HG02588 (cell line): ENCODE measurements around the gene TTC13.
A peak's percentile ranks its signal among the peaks of the same experiment; 100 is the strongest.

ENCODE experiments used
- ATAC-seq: cut with Tn5 transposase; IDR thresholded peaks from one replicate; pipeline ENCODE4 v1.9.1; 2021; ENCODE audit warnings: mild to moderate bottlenecking, moderate library complexity; ENCODE audit not compliant: unreplicated experiment

Gene TTC13

DNA sequence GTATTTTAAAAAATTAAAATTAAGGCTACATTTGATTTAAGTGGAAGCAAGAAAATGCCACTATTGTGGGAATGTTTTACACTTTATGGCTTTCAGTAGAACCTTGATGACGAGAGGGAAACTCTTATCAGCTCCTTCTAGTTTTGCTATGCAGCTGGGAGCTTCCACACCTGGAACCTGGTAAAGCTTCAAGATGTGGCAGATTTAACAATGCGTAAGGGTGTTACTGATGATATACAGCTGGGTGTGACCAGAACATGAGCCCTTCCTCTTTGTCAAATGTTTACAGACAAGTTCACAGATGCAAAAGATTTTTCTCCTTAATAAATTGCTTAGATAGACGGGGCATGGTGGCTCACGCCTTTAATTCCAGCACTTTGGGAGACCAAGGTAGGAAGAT lies 20.3 kb downstream of the TTC13 start:
- ATAC-seq: no peak

DNA sequence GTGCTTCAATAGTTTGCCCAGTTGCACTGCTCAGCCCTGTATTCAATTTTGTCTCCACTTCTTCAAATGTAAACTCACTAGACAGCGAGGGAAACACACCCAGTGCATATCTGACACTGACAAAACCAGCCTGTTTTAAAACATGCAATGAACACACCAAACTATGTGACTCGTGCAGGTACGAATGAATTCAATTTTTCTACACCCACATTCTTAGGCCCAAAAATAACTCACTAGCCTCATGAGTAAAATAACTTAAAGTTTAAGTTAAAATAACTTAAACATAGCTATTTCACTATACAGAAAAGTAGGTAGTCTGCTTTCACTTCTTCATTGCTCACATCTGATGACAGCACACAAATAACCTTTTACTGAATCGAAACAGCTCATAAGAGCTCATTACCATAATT lies 21.1 kb downstream of the TTC13 start:
- peak; percentile 62 for ATAC-seq

DNA sequence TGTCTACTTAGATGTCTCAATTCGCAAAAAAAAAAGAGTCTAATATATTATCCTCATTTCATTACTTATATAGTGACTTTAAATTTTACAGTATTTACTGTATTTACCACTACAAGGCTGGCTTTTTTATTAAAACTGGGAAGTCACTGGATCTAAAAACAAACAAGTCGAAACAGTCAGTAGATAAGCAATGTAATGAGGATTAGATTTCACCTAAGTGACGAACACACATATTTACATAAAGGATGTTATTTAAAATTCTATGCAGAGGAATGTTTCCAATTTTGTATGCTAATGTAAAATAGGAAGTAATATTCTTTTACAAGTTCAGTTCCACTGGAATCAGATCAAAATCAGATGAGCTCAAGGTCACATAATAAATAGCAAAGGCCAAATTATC lies 28.3 kb downstream of the TTC13 start:
- no peak for ATAC-seq

DNA sequence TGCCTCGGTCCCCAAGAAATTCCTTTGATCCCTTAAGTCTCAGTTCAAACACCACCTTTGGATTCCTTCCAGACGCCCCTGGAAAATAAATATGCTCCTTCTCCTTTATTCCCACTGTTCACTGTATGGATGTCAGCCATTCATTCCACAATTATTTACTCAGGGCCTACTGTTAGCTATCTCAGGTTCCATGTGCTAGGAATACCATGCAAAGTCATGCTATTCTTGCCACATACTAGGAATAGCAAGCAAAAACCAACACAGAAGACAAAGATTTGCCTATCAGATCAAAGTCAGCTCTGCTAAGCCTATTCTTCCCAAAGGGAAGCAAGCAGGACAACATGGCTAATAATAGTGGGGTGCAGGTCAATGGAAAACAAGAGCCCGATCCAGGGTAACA lies 29.8 kb downstream of the TTC13 start:
- ATAC-seq: no peak

DNA sequence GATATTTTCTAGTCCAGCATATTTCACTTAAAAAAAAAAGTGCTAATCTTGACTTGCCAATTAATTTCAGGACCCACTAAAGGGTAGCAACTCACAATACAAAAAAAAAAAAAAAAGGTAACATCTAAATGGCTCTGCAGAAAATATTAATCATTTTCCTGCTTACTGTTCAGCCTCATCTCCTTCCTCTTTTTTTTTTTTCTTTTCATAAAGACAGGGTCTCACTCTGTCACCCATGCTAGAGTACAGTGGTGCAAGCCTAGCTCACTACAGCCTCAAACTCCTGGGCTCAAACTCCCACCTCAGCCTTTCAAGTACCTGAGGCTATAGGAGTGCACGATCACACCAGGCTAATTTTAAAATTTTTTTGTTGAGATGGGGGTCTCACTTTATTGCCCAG lies 30.4 kb downstream of the TTC13 start:
- no peak for ATAC-seq

DNA sequence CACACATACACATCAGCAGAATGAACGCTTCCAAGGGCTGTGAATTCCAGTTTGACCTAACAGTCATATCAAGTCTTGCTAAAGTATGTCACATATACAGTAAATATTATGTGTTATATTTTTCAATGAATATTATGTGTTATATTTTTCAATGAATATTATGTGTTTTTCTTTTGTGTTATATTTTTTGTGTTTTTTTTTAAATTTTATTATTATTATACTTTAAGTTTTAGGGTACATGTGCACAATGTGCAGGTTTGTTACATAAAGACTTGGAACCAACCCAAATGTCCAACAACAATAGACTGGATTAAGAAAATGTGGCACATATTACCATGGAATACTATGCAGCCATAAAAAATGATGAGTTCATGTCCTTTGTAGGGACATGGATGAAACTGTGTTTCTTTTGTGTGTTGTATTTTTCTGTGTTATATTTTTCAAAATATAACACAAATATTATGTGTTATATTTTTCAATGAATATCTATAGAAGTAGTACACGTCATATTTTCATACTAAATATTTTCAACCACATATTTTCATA lies 35.5 kb downstream of the TTC13 start:
- no peak for ATAC-seq

DNA sequence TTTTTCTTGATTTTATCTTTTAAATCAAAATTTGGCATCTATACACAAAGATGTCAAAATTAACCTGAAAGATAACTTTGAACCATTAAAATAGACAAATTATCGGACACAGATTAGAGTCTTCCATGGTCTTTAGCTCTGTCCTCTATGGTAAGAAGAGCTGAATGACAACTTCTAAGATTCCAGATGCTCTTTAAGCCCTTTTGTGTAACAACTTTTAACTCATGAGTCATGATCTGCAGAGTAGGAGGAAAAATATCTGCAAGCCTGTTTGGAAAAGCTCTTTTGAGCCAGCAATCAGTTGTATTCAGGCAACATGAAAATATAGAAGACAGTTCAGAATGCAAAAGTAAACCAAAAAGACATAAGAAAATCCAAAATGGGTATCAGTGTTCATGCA lies 37.8 kb downstream of the TTC13 start:
- no peak for ATAC-seq

DNA sequence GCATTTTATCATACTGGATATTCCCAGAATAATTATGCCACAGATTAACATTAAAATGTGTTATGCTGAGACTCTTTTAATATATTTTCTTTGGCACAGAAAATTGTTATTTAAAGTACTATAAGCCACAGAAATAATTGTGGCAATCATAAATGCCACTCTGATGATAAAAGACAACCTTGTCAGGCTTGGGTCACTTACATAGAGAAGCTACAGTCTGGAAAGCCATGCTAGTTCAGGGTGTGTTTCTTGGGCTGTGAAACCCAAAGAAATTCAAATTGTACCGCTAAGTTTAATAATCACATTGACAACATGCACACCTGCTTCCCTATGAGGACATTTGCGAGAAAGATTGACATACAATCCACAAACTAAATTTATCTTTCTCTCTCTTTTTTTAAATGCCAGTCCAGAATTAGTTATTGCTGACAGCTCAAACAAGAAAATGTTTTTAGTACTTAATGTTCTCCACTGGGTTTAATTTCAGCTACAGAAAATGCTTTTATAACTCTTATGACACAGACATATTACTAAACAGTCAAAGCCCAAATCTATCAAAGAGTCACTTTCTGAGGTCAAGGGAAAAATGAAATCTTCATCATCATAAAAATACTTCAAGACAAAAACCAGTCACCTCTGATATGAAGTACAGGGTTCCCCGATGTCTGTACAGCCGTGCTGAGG lies 38.7 kb downstream of the TTC13 start:
- no peak for ATAC-seq

DNA sequence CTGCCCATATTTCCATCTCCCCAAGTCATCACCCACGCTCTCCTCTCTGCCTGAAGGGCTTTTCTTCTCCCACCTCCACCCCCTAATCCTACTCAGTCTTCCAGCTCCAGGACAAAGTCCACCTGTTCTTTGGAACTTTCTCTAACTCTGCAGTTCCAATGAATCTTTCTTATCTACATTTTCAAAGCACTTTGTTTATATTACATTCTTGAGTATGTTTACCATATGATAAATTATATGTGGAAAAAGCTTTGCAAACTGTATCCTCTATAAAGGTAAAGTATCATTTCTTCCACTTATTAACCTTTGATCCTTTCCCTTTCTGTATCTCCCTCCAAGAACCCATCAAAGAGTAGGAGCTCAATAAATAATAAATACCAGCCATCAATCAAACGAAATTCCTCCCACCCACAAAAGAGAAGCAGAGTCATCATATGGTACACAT lies 39.7 kb downstream of the TTC13 start:
- no peak for ATAC-seq

DNA sequence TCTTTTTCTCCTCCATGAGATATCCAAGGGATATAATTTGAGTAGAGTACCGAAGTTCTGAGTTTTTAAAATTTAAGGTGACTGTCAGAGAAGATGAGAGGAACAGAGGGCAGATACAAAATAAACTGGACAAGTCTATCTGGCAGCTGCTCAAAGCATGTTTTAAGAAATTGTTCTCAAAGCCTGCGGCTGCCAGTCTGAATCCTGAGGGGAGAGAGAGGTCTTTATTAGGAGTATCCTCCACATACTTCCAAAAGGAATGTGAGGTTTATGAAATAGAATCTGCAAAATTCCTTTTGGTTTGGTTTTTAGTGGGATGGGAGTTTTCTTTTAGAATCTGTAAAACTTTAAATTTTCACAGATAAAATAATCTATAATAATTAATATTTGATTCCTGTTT lies 41.3 kb downstream of the TTC13 start:
- no peak for ATAC-seq

DNA sequence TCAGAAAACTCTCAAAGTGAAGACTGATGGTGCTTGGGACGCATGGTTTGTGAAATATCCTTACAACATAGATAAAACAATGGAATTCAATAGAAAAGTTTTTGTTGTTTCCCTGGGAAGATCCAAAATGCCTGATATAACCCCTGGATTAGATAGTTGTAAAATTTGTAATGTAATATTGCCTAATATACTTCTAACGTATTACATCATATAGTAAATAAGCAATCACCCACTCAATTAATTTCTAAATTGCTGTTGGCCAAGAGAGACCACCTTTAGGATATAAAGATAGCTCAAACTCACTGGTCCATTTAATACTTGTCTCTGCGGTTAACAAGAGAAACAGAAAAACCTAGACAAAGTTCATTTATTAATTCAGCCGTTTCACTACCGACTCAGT lies 42.2 kb downstream of the TTC13 start:
- ATAC-seq: no peak

DNA sequence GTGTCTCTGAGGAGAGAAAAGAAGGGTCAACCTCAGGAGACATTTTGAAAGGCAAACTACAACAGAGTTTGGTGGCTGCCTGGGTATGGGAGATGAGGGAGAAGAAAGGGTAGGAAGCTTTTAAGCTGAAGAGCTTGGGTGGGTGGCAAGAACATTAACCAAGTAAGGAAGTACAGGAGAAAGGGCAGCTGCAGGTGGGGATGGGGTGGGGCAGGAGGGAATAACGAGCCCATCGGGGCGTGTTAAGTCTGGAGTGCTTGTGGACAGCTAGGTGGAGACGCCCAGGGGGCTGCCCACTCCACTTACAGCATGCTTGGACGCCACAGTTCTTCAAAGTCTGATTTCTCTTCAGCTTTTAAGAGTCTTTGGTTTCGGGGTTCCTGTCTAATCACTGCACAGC lies 42.8 kb downstream of the TTC13 start:
- no peak for ATAC-seq

DNA sequence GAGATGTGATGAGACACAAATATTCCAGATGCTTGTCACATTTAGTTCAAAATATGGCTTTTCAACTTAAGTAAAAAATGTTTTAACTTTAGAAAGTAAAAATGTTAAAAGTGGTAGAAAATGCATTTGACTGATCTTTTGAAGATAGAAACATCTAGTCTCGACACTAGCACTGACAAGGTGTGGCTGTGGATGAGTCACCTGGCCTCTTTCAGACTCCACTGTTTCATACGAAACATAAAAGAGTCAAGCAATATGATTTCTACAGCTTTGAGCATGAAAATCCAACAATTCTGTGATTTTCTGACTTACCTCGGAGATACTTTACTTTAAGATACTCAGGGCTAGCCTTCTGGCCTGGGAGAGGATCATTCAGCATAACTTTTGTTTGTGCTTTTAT lies 47.7 kb downstream of the TTC13 start:
- ATAC-seq: no peak

DNA sequence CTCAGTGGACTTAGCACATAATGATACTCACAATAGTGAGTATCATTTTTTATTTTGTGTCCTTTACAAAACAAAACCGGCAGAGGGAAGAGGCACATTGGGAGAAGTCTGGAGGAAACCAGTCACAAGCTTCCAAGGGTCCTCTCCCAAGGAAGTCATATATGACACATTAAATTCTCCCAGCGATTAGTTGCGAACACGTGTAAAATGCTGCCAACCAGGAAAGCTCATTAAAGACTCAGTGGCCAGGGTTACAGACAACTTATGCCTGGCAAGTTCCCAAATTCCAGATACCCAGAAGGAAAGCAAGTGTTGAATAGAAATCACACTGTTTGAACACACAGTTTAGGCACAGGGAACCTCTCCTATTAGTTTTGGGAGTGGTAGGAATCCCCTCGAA lies 52.5 kb downstream of the TTC13 start:
- ATAC-seq: no peak

DNA sequence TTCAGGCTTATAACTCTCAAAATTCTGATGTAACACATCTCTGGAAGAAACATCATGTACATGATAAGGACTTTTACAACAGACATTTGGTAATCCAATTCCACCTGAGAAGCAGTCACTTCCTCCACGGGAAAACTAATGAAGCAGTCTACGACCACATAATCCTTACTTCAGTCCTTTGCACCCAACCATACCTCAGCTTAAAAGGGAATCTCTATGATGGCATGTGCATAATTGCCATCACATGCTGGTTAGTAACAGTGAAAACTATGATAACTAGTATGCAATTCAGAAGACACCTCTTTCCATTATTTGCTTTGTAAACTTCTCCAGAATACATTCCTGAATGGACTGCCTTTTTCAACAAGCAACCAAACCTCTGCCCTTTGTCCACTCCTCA lies 53.1 kb downstream of the TTC13 start:
- ATAC-seq: no peak

DNA sequence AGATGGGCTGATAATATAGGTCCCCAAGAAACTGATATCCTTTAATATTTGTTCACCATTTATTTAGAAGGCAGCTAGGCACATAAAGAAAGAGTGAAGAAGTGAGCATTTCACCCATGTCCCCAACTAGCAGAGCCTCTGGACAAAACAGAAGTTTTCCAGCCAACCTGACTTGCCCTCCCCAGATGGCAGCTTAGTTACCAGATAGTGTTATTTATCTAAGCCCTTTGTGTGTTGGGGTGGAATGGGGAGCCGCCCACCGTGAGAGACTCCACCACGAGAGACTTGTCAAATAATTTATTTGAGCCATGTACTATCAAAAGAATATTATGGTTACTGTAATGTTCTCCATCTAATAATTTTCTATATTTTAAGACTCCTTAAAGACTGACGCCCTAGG lies 55.5 kb downstream of the TTC13 start:
- no peak for ATAC-seq

DNA sequence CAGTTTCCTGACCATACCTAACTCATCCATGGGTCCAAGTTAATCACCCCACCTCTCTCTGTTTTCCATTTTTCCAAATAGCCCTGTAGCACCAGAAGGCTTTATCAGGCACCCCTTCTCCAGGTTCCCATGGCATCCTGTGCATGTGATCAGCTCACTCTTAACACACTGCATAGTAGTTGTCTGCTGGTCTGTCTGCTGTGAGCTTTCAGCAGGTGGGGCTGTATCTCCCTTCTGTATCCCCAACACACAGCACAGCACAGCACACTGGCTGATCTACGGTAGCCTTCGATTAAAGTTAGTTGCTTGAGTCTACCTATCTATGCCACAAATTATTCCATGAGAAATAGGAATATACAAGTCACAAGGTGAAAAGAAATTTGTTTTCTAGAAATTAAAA lies 56.0 kb downstream of the TTC13 start:
- no peak for ATAC-seq

DNA sequence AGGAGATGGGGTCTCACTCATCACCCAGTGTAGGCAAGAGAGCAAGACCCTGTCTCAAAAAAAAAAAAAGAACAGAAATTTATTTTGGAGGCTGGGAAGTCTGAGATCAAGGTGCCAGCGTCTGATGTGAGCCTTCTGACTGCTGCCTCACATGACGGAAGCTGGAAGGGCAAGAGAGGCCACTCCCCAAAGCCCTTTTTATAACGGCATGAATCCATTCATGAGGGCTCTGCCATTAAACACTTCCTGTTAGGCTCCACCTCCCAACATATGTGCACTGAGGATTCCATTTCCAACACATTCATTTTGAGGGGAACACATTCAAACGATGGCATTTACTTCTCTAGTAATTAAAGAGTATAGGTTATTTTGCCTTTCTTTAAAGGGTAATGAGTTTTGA lies 59.5 kb downstream of the TTC13 start:
- no peak for ATAC-seq

DNA sequence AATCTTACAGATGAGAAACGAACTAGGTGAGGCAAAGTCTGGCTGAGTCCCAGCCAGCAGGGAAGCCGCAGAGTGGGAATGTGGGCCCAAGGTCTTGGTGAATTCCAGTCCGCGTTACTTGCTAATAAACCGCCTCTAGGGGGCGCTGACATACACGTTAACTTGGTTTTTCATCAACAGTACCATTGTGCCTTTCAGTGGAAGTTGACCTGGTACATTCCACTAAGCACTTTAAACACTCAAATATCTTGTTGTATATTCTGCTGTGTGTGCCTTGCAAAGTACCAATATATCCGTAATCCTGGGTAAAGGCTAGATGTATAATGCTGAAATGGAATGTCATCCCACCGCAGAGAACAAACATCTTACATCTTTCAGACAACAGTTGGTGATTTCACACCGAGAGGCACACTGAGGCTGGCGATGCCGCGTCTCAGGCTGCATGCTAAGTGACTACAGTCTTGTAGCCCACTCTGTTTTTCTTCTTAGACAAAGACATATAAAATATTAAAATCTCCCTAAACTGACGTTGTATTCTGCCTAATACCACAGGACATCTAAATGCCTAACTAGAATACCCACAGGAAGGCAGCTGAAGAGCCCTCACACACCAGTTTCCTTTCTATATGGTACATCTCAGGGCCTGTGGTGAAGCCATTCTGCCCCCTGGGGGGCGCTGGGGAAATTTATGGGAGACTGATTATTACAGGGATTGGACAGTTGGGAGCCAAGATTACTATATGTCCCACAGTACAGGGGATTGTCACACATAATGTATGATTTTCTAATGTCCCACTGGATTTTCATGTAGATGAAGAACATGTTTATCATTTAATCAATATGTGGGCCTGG lies 61.2 kb downstream of the TTC13 start:
- ATAC-seq: no peak

DNA sequence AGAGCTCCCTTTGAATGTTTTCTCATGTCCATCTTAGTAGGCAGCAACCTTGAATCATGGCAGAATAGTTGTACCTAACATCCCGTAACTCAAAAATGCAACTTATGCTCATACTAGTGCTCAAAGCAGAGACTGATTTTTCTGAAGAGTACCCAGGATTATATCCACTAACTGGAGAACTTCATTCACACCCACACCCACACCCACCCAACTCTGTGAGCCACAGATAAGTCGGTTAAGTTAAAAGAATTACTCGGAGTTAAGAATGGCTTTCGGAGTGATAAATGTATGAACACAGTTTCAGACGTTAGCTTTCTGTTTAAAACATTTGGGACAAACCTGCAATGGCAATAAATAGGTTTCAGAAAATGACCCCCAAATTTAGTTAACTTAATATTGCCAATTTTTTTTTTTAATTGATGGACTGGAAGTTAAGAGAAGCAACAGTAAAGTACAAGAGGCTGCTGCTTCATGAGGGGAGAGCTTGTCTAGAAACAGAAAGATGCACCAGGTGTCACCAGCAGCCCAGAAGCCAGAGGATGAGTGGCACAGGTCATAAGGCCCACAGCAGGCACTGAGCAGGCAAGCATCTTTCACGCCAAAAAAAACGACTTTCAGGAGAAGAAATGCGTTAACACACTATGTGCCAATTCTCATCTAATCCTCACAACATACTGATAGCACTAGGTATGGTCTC lies 61.9 kb downstream of the TTC13 start:
- ATAC-seq: no peak

DNA sequence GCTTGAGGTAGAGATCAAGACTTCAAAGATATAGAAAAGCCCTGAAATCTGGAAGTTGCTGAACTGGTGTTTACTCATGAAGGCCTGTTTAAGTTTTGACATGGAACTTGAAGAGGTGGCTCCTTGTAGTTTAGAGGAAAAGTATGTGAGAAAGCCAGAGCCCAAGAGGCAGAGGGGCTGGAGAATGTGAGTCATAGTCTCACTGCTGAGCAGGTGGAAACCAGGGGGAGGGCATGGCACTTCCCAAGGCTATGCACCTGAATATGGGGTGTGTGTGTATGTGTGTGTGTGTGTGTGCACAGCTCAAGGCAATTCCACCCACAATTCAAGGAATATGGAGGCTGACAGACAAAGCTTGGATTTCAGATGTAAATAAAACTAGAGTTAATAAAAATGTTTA lies 63.6 kb downstream of the TTC13 start:
- ATAC-seq: no peak

DNA sequence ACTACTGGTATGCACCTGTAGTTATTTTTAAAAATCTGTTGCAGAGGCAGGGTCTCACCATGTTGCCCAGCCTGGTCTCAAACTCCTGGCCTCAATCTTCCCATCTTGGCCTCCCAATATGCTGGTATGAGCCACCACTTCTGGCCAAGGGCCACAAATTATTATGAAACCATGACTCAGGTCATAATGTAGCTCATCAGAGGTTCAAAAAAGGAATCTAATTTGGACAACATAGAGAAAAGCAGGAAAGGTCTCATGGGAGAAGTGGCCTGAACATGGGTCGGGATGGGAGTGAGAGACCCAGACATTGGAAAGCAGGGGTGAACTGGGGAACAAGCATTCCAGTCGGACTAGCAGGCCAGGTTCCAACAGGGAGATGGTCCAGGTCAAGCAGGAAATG lies 65.2 kb downstream of the TTC13 start:
- no peak for ATAC-seq
